ENCODE measurements around the gene IFT25. TPM values are rescaled to one million over a fixed set of nuclear protein-coding genes. Genes with fewer than 3 reads are reported as not detected.
A peak's percentile ranks its signal among the peaks of the same experiment; 100 is the strongest.

Gene IFT25
- total RNA-seq, 1 experiment from 2014 or later = 128 TPM

- TF ChIP-seq EZH2 (IDR thresholded peaks at IDR 0.05; ENCODE audit: low read depth) (no peak), CTCF (conservative IDR thresholded peaks at IDR 0.05) (no peak)
- ChIA-PET CTCF (no interaction called here), POLR2A (ENCODE audit: unreplicated experiment) (interaction anchor here (0.6 kb wide), 1 partner anchor 24 kb away, joined by 3 read pairs; no protein-coding TSS in a partner anchor)
- DNase-seq = no peak
- Histone ChIP-seq H3K36me3 (ENCODE audit: low read depth) (0 out of 2 replicates have a peak, but pooled peaks cover 13% of the 10 kb centered on the region), H3K4me3 (no peak overlapping the region), H3K9me2 (ENCODE audit: insufficient read depth) (no peaks in the 10 kb centered on the region), H2AFZ (no peak overlapping the region), H3K27ac (peak overlapping the region; percentile 27), H3K79me2 (ENCODE audit: low read depth) (no peaks in the 10 kb centered on the region), H3K27me3 (ENCODE audit: insufficient read depth, low read depth) (no peaks in the 10 kb centered on the region), H3K4me2 (no peak overlapping the region; the same call in 1 of the 2 replicates), H3K9me3 (ENCODE audit: insufficient read depth, low read depth) (no peaks in the 10 kb centered on the region), H3F3A (ENCODE audit: insufficient read depth, low read depth) (peaks cover 19% of the 10 kb centered on the region; the same call in 1 of the 2 replicates), H3K4me1 (replicated peaks; ENCODE audit: insufficient read depth) (peaks cover 8% of the 10 kb centered on the region; the same call in 1 of the 2 replicates), H4K20me1 (ENCODE audit: insufficient read depth) (no peaks in the 10 kb centered on the region)
- intact Hi-C loops (cut with micrococcal nuclease; ENCODE audit: unreplicated experiment) = no loop called here
- no TSS peak for BruUV-seq (replicated peaks)
Measured at GRCh38 chr1:53919675-53920066, 25.8 kb downstream of the IFT25 start.

DNA sequence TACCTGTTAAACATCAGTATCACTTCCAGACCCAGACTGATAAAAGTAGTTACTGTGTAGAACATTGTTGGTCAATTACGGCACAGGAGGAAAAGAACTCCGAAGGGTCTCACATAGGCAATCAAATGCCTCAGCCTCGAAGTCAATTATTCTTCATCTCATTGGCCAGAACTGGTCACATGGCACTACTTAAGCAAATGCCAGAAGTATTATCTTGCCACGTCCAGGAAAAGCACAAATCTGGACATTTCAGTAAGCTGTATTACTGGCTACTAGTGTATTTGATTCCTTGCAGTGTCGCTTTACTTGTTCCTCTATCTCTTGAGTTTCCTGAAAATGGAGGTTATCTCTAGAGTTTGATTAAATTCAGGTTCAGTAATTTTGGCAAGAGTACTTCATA, 27.2 kb downstream of the IFT25 start:
- BruUV-seq (replicated peaks) = no TSS peak
- peaks cover 13% of the 10 kb centered on the region; the same call in 1 of the 2 replicates for H3F3A ChIP-seq (ENCODE audit: insufficient read depth, low read depth)
- DNase-seq = no peak
- TF ChIP-seq CTCF (conservative IDR thresholded peaks at IDR 0.05) (no peak), EZH2 (IDR thresholded peaks at IDR 0.05; ENCODE audit: low read depth) (no peak)
- no peaks in the 10 kb centered on the region for H3K9me2 ChIP-seq (ENCODE audit: insufficient read depth)
- CTCF ChIA-PET = no interaction called here
- H2AFZ ChIP-seq = no peak overlapping the region
- no peaks in the 10 kb centered on the region for H4K20me1 ChIP-seq (ENCODE audit: insufficient read depth)
- POLR2A ChIA-PET (ENCODE audit: unreplicated experiment) = no interaction called here
- 0 out of 2 replicates have a peak, but pooled peaks cover 7% of the 10 kb centered on the region for H3K36me3 ChIP-seq (ENCODE audit: low read depth)
- H3K27me3 ChIP-seq (ENCODE audit: insufficient read depth, low read depth) = no peaks in the 10 kb centered on the region
- H3K9me3 ChIP-seq (ENCODE audit: insufficient read depth, low read depth) = no peaks in the 10 kb centered on the region
- H3K27ac ChIP-seq = no peak overlapping the region
- H3K4me1 ChIP-seq (replicated peaks; ENCODE audit: insufficient read depth) = peaks cover 8% of the 10 kb centered on the region; the same call in 1 of the 2 replicates
- H3K4me2 ChIP-seq = no peak overlapping the region
- H3K4me3 ChIP-seq = no peak overlapping the region
- intact Hi-C loops (cut with micrococcal nuclease; ENCODE audit: unreplicated experiment) = no loop called here
- H3K79me2 ChIP-seq (ENCODE audit: low read depth) = no peaks in the 10 kb centered on the region

DNA sequence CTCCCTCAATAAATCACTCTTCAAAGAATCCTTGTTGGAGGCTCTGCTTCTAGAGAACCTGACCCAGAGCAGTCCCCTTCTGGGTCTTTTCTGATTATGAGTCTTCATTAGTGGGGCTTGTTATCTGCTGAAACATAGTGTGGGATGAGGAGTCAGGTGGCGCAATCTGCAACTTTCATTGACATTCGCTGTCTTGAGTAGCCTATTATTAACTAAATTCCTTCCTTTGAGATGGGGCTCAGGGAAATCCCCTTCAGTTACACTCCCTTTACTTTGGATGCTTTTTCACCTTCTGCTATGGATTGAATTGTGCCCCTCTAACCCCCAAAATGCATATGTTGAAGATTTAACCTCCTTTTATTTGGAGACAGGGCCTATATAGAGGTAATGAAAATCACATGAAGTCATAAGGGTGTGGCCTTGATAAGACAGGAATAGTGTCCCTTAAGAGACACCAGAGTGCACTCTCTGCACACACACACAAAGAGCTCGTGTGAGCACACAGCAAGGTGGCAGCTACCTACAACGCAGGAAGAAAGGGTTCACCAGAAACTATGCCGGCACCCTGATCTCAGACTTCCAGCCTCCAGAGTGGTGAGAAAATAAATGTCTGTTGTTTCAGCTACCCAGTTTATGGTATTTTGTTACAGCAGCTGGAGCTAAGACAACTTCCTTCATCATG, 32.0 kb downstream of the IFT25 start:
- Histone ChIP-seq H4K20me1 (ENCODE audit: insufficient read depth) (no peaks in the 10 kb centered on the region), H3K79me2 (ENCODE audit: low read depth) (no peaks in the 10 kb centered on the region), H3K36me3 (ENCODE audit: low read depth) (no peaks in the 10 kb centered on the region), H2AFZ (no peak overlapping the region), H3K27me3 (ENCODE audit: insufficient read depth, low read depth) (no peaks in the 10 kb centered on the region), H3K4me3 (no peak overlapping the region), H3F3A (ENCODE audit: insufficient read depth, low read depth) (no peaks in the 10 kb centered on the region; the same call in 1 of the 2 replicates), H3K9me3 (ENCODE audit: insufficient read depth, low read depth) (no peaks in the 10 kb centered on the region), H3K9me2 (ENCODE audit: insufficient read depth) (no peaks in the 10 kb centered on the region), H3K27ac (no peak overlapping the region), H3K4me2 (no peak overlapping the region), H3K4me1 (replicated peaks; ENCODE audit: insufficient read depth) (peaks cover 10% of the 10 kb centered on the region)
- TF ChIP-seq CTCF (conservative IDR thresholded peaks at IDR 0.05) = no peak
- TF ChIP-seq EZH2 (IDR thresholded peaks at IDR 0.05; ENCODE audit: low read depth) = no peak
- intact Hi-C loops (cut with micrococcal nuclease; ENCODE audit: unreplicated experiment) = no loop called here
- DNase-seq = no peak
- ChIA-PET POLR2A (ENCODE audit: unreplicated experiment) (no interaction called here), CTCF (no interaction called here)
- no TSS peak for BruUV-seq (replicated peaks)
